DMS79 (cell line): ENCODE data around the gene CYP26B1.

Experiments used
- DNase-seq: peaks from one replicate; lab custom pipeline; 2025; lab: John Stamatoyannopoulos, UW

Gene CYP26B1

DNA sequence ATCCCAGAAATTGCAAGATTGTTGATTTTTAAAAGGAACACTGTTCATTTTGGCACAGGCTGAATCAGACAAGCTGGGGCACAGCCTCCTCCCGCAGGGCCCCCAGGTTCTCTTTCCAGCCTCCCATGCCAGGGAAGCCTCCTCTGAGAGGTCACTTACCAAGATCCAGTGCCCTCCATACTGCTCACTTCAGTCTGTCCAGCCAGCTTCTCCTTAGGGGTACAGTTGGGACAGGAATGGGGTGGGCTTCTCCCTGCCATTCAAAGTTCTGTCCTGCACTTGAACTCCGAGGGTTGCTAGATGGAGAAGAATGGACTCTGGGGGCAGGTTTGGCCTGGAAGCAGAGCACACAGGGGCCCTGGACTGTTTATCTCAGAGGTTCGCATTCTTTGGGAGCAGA lies 7.5 kb upstream of the CYP26B1 start:
- no peak for DNase-seq

DNA sequence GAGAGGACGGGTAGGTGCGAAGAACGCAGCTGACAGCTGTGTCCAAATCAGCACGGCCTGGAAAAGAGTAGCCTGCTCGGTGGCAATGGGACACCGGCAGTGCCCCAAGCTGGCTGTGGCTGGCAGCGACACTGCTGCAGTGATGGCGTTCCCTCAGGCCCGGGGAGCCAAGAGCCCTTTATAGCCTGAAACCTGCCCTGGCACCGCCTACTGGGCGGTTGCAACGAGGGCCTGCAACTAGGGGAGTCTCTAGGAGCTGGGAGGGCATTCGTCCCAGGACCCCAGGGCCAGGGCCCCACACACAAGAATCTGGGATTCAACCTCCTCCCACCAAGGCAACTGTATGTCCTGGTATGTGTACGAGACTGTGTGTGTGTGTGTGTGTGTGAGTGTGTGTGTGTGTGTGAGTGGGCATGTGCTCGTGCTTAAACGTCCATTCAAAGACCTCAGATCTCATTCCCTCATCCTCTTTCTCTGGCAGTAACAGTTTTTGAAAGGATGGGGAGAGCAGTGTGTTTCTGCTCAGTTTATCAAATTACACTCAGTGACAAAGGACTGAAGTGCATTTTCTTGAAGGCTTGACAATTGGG lies 6.8 kb upstream of the CYP26B1 start:
- DNase-seq, result no peak

DNA sequence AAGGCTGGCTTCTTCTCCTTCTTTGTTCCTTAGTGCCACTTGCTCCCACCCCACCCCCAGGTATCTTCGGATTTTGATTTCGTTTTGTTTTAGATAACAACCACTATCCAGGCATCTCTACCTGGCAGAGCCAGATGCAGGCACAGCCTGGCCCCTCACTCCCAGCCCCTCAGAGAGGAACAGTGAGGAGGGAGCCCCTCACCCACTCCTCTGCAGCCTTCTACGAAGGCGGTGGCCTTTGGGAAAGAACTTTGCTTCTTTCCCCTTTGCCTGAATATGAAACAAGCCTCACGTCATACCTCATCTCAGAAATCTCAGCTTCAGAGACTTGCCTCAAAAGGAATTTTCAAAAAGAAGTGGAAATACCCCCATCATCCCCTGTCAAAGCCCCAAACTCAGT lies 6.3 kb upstream of the CYP26B1 start:
- no peak for DNase-seq

DNA sequence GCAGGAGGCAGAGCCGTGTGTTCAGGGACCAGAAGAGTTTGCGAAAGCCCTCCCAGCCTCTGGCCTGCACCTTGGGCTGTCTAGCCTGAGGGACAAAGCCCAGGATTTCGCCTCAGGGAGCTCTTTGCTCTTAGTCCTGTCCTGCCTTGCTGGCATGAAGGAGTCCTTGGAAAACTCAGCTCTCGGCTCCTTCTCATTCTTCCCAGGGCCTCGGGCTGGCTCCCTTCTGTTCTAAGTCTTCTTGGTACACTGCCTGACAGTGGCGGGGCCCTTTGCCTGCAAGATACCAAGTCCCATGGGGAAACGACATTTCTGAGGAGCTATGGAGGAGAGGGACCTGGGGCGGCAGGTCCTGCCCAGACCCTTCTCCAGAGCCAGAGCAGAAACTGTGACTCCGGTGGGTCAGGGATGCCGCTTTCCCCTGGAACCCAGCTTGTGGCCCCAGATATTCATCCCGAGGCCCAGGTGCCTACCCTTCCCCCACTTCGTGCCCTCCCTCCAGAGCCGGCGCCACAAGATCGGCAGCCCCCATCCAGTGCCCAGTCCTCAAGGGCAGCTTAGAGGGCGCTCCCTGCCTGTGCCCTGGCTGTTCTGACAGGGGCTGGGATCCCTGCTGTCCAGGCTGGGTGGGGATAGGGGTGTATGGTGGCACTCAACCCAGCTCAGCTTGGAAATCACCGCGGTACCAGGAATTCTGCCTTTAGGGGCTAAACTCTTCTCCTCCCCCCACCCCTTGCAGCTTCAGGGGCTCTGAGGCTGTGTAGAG lies 5.5 kb upstream of the CYP26B1 start:
- DNase-seq, result no peak

DNA sequence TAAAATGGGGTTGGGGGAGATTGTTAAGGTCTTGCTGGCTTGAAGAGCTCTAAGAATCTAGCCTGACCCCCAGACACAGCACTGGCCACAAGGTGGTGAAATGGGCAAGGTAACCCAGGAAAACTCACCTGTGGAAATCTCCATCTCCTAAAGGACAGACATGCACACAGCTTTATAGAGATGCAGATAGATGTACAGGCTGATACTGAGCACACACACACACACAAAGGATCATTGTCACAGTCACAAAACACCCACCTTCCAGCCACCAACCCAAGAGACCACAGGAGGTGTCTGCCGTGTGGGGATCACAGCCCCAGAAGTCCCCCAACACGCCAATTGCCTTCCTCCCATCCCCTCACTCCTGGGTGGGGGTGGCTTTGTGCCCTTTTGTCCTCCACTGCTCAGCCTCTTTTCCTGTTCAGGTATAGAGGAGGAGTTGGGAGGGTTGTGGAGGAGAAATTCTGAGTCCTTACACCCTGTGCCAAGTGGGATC lies 3.2 kb upstream of the CYP26B1 start:
- no peak for DNase-seq

DNA sequence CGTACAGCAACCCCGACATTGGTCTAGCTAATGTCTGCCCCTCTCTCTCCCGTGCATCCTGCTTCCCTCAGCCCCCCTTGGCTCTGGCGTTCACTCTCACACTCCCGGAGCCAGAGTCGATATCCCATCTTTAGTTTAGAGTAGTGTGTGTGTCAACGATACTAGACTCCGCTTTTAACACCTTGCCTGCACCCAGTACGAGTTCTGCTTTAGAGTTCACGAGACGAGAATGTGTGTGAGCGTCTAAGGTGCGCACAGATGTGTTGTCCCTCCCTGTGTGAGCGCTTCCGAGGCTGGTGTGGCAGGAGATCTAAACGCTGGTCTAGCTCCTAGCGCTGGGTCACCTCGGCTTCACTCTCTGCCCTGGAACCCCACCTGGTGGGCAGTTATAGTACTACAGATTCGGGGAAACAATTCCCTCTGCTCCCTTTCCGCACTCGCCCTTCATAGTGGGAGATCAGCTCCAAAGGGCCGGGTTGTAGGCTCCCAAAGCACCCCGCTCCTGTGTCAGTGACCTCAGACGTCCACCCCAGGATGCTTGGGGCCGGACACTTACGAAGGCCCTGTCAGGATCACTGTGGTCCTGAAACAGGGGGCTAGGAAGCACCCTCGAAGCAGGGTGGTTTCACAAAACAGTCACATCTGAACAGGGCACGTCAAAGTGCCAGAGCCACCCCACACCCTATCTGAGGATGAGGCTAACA lies 2.6 kb upstream of the CYP26B1 start:
- DNase-seq, result peak; percentile 65

DNA sequence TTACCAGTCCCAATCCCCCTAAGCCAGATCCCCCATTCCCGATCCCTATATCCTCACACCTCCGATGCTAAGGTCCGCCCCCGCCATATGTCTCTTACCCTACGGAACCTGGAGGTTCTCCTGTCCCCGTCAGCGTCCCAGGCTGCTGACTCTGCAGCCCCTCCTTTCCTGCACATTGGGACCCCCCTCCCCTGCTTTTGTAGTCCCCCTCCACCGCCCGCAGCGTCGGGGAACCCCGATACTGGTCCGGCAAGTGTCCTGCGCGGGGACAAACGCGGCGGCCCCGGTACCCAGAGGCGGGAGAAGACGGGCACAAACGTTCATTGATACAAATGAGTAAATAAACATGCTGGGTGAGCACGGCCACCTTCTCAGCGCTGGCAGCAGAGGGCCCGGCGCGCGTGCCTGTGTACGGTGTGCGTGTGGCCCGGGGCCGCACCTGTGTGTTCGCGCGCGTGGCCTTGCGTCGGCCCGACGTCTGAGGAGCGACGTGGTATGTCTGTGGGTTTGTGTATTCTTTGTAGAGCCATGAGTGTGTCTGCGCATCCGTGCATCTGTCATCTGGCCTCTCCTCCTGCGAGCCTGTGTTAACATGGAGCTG lies 2.0 kb upstream of the CYP26B1 start:
- DNase-seq, result no peak

DNA sequence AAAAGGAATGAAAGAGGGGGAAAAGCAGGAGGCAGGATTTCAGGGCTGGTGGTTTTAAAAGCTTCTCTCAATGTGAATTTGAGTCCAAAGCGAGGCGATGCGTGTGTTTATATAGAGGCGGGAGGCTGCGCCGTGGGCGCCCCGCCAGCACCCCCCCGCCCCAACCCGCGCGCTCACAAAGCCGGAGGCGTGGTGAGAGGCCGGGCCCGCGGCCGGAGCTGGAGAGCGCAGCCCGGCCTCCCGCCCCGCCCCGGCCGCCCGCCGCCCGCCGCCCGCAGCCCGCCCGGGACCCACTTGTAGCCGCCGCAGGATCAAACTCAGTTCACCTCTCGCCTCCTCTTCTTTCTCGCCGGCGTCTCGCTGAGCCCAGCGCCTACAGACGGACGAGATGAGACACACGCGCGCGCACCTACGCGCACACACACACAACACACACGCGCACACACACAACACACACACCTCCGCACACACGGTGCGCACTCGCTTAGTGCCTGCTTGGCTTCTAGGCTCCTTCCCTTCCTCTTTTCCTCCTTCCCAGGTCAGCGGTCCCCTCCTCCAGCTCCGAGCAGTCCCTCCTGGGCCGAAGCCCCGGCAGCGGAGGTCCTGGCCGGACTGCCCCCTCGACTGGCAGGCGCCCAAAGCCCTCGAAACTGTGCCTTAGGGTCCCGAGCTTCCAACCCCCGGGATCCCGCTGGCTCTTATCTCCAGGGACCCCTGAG lies 1.3 kb upstream of the CYP26B1 start:
- DNase-seq, result no peak

DNA sequence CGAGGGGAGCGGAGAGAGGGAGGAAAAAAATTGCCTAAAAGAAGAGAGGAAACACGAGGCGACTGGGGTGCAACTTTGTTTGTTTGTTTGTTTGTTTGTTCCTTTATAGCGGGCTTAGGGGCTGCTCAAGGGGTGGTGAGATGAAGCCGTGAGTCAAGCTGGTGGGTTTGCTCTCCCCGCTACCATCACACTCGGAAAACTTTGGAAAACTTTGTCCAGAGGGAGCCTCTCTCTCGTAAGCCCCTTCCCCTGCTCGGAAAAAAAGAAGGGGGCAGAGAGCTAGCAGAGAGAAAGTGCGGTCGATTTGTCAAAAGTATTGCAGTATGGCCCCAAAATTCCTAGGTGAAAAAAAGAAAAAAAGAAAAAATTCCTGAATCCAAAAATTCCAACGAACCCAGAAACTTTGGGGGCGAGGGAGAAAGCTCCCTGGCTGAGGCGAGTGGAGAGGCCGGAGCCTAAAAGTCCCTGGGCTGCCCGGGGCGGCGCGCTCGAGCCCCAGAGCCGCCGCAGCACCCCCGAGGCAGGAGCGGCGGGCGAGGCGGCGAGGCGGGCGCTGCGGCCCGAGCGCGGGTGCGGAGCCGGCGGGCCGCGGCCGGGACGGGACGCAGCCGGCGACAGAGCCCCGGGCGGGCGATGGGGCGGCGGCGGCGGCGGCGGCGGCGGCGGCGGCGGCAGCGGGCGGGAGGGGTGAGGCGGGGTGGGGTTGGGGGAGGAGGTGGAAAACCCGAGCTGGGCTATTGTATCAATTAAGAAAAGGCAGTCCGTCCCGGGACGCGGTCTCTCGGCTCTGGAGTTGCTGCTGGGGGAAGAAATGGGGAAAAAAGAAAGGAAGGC lies 558 bp upstream of the CYP26B1 start:
- no peak for DNase-seq

DNA sequence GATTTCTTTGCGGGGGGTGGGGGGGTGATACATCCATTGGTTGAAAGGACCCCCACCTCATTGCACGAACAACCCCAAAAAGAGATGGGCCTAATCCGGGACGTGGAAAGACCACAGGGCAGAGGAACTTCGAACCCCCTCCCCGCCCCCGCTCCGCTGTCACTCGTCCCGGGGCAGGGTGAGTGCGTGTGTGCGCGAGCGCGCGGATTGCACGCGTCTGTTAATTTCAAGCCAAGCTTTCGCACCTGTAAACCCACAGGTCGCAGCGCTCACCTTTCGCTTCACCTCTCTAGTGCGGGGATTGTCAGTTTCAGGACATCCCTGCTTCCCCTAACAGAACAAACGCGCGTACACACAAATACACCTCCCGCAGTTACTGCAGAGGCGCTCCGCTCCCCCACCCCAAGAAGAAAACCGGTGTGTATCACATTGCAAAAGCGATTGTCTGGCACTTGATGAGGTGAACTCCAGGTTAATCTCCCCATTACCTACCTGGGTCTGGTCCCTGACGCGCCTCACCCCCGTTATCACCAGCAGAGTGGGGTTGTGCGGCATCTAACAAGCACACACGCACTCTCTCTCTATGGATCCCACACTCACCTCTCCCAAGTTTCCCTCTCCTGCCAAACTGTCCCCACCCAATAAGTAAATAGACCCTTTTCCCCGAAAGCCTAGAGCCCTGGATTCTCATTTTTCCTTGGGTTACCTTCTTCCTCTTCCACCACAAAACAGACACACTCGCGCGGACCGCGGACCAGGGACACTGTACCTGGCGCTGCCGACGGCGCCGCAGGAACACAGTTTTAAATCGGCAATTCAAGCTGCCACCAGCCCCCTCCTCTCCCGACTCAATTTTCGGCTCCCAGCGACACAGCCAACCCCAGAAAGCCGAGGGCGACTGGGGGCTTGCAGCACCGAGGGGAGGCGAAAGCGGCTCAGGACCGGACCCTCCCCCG lies 1.0 kb downstream of the CYP26B1 start:
- peak; percentile 13 for DNase-seq

DNA sequence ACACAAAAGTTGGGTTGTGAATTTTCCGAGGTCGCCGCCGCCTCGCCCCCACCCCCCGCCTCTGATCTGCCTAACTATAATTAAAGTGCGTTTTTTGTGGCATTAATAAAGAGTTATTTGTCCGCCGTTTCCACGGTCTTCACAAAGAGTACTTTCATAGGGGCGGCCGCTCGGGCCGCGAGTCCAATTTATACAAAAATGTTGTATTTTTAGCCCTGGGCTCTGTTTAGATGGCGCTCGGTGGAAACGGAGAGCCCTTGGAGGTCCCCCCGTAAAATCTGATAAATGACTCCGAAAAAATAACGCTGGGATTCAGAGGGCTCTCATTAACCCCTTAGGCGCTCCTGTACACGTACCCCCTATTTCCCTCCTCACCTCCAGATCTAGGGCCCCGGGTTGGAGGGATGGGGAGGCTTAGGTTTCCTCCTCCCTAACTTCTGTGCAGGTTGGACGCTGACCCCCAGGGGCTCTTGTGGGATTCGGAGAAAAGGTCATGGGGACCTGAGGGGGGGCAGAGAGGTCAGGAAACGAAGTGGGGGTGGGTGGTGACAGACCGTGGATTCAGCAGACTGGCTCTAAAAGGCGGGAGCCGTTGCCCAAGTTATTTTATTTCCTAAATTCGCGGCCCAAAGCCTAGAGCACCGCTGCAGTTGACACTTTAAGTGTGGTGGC lies 1.9 kb downstream of the CYP26B1 start:
- no peak for DNase-seq

DNA sequence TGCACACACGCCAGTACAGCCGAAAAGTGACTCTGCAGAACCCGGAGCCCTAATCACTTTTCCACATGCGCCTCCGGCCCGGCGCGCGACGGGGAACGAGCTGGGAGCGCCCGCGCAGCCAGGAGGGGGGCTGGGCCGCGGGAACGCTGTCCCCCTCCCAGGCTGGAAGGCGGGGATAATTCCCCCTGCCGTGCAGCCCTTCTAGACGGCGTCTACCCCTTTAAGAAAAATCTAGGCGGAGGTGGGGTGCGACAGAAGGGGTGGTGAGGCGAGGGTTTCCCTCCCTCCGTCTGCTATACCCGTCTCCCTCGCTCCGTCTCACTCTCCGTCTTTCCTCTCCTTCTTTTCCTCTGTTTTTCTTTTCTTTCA lies 2.4 kb downstream of the CYP26B1 start:
- peak; percentile 26 for DNase-seq

DNA sequence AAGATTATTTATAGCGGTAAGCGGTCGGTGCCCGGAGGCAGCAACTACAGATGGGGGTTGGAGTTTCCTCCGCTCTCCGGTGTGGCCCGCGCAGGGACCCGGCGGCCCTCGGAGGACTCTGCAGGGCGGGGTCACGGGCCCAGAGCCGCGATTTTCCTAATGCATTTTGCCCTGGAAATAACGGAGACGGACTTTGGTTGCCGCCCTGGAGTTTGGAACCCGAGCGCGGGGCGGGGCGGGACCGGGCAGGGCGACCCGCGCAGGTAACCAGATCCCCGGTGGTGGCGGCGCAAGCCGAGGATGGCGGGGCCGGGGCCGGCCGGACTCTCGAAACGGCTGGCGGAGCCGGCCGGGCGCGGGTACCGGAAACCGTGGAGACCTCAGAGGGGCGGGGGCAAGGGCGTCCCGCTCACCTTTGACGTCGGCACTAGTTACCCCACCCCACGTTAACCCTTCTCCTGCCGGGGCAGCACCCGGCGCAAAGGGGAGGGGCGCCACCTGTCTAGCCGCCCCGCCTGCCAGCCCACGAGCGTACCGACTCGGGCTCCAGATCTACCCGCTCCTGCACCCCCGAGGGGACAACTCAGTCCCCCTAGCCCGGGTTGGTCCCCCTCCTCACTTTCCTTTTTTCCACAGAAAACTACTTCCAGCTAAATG lies 2.9 kb downstream of the CYP26B1 start:
- peak; percentile 46 for DNase-seq

DNA sequence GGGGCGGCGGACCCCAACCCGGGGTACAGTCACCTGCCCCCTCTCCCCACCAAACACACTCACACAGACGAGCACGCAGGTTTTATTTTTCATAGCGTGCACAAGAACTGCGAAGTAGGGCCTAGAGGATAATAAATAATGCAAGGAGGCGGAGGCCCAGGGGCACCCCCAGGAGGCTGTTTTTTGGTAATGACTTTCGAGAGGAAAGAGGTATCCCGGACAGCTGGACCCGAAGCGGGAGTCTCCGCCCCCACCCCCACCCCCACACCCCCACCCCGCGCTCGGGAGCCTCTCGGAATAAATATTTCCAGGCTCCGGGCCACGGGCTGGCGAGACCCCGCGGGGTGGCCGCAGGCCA lies 3.4 kb downstream of the CYP26B1 start:
- no peak for DNase-seq

DNA sequence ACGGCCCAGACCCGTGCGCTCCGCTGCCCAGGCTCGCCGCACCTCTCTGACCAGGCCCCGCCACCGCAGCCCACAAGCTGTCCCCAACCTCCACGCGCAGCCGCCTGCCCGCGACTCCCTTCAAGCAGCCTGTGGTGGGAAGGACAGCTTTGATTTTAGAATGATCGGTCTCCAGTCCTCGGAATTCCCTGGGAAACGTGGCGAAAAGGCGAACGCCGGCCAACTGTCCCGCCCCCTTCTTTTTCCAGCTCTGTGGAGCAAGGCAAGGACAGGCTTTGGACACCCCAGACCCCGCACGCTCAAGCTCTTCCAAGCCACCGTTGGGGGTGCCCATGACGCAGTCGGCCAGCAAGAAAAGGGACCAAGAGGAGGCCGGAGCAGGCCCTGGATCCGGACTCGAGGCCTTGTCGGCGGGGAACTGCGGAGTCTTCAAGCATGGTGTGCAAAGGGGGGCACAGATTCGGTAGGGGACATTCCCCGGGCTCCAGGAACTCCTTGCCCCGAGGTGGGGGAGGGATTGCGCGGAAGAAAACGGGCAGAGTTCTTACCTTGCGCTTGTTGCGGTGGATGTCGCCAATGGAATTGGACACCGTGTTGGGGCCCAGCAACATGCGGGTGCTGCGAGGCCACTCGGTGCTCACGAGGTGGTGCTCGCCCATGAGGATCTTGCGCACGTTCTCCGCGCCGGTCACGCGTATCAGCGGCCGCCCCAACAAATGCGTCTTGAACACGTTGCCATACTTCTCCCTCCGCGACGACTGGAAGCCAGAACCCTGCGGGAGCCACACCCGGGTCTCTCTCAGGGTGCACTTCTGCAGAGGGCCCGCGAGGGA lies 4.0 kb downstream of the CYP26B1 start:
- DNase-seq, result no peak

DNA sequence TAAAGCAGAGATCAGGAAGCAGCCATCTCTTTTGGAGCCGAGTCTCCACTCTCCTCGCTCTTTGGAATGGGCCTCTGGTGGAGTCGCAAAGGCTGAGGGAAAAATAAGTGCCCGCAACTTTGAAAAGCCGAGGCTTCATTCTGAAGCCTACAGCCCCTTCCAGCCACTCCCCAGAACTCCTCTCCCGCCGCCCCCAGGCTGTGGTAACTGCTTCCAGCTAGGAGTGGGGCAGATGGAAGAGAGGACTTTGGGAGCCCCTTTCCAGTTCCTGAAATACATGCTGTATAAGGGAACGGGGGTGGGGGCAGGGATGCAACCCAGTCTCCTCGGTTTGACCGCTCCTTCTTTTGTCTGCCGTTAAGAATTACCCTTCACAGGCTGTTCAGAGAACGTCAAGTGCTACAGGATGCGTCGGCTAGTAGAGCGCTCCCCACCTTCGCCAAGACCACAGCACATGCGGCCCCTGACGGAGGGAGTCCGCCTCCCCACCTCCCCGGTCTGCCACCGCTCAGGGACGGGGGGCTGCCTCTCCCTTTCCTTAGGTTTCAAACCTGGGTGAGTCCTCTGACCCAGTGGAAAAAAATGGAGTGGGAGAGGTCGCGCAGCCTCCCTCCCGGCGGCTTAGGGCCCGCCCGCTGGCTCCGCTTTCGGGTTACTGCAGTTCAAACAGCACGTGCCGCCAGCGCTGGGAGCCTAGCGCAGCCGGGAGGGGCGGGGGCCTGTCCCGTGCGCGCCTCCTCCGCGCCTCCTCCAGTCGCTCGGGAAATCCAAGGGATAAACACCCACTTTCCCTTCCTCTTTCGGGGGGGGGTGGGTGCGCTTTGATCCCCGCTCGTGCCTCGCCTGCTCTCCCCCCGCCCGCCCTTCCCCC lies 4.9 kb downstream of the CYP26B1 start:
- DNase-seq, result no peak

DNA sequence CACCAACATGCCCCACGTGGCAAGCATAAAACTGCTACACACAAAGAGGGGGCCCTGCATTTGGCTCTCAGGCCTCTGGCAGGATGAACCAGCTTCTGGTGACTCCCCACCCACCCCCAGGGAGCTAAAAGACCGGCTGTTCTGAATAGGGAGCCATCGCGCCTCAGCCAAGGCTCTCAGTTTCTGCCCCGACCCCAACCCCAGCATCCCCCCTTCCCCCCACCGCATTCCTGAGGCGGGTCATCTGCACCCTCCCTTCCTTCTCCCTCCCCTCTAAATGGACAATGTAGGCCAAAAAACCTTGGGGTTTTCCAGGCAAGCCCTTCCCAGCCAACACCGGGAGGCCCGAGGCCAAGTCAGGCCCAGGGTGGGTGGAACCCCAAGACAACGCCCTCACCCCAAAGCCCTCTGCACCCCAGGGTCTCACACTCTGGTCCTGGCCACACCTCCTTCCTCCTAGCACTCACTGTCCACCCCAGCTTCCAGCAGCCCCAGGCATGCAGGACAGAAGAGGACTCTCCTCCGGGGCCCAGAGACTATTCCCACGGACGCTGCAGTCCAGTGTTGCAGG lies 5.7 kb downstream of the CYP26B1 start:
- no peak for DNase-seq
